Dermis blood vessel endothelial cell (primary cell): Measurements from ENCODE around the gene CACNA1G. TPM values are rescaled to one million over a fixed set of nuclear protein-coding genes. Genes with fewer than 3 reads are reported as not detected.
A peak's percentile ranks its signal among the peaks of the same experiment; 100 is the strongest.

ENCODE experiments used
- DNase-seq: peaks from one replicate; pipeline ENCODE4 v3.0.0; 2010
- total RNA-seq: library from RNA; depleted of rRNA; stranded (reverse); fragments of >200 nt; gene quantifications from 2 replicates; pipeline ENCODE4 v1.2.3, GENCODE V29; 2014

Gene CACNA1G
- total RNA-seq, result not detected in 2 replicates

- peak; percentile 75 for DNase-seq
Observed at GRCh38 chr17:50560185-50560824, at the start of gene CACNA1G. Gene CACNA1G, plus strand, starts transcription at chr17:50560715. Its CDS starts 745 bp downstream, at chr17:50561460.

DNA sequence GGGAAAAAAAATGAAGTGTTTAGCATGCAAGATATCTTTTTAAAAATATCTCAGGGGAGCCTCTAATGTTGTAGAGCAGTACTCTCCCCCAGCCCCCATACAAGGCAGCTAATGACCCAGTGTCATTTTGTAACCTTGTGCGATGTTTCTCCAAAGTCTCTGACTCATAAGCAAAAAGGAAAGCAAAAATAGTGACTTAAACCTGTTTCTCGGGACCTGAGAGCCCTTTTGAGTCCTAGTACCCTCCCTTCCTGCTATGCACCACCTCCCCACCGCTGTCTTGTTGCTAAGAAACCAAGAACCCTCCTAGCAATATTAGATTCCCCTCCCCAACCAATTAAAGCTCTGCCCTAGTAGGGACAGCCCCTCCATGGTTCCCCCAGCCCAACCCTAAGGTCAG is 49.5 kb upstream of the CACNA1G start:
- DNase-seq, result no peak

- no peak for DNase-seq
Observed at GRCh38 chr17:50513495-50513894, 47.0 kb upstream of the CACNA1G start.

DNA sequence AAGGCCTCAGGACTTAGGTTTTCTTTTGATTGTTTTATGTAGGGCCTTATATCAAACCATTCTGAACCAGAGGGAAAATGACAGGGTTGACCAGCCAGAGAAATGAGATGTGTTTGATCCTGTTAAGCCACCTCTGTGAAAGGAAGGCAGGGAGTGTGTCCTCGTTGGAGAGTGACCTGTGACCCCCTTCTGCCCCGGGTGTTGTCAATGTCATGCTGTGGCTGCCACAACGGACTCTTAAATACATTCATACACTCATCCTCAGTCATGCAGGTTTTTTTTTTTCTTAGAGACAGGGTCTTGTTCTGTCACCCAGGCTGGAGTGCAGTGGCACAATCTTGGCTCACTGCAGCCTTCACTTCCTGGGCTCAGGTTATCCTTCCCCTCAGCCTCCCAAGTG is 46.1 kb upstream of the CACNA1G start:
- no peak for DNase-seq

GRCh38 chr17:50514936-50515702 is 45.4 kb upstream of the CACNA1G start:
- DNase-seq, result no peak

- peak; percentile 40 for DNase-seq
Observed at GRCh38 chr17:50517011-50517410, 43.5 kb upstream of the CACNA1G start.

- DNase-seq, result no peak
Observed at GRCh38 chr17:50517504-50518383, 42.8 kb upstream of the CACNA1G start.

DNA sequence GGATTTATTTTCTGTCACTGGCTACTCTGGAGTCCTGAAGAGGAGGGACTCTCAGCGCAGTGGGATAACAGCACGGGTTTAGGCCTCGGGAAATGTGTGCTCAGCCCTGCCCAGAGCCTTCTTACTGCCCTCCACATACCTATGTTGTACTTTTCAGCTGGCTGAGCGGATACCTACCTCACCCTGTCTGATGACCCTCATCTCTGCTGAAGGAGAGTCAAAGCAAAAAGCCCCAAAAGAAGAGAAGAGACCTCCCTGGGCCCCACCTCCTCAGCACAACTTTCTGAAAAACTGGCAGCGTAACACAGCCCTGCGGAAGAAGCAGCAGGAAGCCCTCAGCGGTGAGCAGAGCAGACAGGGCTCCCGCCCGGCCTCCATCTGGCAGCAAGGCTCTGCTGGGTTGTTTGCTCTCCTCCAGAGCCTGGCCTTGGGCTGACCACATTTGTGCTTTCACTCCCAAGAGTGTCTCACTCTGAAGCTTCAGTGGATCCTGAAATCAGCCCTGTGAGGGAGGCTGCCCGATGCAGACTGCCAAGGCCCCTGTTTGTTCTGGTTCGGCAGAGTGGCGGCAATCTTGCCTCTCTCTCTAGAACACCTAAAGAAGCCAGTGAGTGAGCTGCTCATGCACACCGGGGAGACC is 42.0 kb upstream of the CACNA1G start:
- no peak for DNase-seq

- DNase-seq, result peak; percentile 50
Observed at GRCh38 chr17:50519141-50519834, 41.2 kb upstream of the CACNA1G start.

GRCh38 chr17:50520483-50520882 is 40.0 kb upstream of the CACNA1G start:
- DNase-seq, result no peak

DNA sequence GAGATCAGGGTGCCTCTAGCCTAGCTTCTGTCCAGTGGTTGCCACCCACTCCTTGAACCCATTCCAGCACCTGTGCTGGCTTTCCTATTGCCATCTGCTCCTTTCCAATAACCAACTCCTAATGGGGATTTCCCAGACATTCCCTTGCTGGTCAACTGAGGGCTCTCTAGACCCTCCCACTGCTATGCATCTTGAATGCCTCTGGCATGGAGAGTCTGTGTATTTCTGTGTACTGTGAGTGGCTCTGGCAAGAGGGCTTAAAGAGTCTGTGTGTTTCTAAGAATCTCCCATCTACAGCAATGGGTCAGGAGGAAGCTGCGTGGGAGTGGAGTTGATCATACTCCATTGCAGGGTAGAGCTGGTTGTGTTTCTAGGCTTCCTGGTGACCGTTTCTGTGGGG is 39.0 kb upstream of the CACNA1G start:
- DNase-seq, result no peak

DNA sequence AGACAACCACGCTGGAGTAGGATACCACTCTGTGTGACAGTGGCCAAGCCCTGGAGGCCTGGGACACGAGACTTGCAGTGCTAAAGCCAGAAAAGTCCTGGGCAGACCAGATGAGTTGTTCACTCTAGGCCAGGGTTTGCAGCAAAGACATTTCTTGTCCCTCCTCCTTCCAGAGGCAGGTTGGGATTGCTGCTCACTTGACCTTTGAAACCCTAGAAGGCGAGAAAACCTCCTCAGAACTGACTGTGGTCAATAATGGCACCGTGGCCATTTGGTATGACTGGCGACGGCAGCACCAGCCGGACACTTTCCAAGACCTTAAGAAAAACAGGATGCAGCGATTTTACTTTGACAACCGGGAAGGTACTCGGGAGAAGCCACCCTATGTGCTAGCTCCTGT is 37.7 kb upstream of the CACNA1G start:
- no peak for DNase-seq

GRCh38 chr17:50523208-50523607 is 37.3 kb upstream of the CACNA1G start:
- DNase-seq, result no peak

DNA sequence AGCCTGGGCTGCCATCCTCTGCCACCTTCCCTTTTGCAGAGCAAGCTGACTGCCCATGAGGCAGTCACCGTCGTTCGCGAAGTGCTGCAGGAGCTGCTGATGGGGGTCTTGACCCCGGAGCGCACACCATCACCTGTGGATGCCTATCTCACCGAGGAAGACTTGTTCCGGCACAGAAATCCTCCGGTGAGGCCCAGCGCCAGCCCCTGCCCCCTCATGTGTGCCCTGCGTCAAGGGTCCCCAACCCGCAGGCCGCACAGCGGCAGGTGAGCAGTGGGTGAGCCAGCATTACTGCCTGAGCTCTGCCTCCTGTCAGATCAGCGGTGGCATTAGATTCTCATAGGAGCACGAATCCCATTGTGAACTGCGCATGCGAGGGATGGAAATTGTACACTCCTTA is 35.7 kb upstream of the CACNA1G start:
- DNase-seq, result no peak

DNA sequence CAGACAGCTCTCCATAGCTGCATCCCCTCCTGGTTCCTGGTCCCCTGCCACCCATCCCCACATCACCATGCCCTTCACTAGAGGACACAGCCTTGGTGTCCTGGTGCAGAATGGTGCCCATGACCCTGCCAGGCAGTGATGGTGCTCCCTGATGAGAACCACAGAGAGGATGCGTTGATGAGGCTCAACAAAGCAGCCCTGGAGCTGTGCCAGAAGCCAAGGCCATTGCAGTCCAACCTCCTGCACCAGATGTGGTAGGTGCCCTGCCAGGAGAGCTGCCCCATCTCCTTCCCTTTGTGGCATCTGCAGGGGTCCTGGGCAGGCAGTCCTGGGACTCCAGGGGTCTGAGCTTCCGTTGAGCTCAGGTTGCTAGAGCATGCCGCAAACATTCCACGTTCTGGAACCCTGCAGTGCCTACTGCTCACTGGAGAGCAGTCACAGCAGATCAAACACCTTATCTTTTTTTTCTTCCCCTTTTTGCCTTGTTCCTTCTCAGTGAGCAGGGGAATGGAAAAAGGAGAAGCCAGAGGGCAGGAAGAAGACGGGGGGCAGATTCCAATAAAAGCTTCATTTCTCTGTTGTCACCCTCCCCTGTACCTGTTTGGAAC is 33.3 kb upstream of the CACNA1G start:
- no peak for DNase-seq

DNA sequence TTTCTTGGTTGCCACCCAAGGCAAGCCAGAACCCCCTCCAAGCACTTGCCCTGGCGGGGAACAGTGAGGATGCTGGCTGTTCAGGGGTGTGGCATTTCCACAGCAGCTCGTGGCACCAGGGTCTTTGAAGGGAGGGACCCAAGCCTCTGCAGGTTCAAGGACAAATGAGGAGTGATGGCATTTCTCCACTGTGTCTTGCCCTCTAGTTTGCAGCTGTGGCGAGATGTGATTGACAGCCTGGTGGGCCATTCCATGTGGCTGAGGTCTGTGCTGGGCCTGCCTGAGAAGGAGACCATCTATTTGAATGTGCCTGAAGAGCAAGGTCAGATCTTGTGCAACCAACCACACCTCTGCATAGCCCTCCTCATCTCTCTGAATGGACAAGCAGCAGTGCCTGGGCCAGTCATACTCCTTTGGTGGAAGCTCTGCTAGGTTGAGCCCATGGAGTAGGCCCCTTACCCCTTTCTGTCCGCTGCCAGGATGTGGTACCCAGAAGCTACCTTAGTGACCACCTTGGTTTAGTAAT is 32.5 kb upstream of the CACNA1G start:
- no peak for DNase-seq

- DNase-seq, result no peak
Observed at GRCh38 chr17:50529849-50530248, 30.7 kb upstream of the CACNA1G start.

DNA sequence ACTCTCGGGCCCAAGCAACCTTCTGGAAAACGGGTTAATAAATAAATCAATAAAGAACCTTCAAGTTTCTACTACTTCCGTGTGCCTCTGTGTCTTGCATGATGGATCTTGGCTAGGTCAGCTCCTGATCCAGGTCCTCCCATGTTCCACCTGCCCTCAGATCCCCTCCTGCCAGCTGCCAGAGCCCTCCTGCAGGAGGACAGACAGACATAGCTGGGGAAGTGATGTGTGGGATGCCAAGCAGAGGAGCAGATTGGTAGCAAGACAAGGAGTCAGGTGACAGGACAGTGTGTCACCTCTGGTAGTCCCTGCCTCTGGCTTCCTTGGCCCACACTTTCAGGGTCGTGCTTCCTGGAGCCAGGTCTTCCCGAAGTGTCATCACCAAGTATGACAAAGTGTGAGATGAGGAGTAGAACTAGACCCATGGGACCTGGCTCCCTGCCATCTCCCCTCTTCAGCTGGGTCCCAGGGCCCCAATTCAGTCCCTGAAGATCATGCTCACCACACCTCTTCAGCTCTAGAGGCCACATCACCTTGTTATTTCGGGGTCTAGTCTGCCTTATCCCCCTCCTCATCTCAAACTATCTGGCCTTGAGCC is 29.0 kb upstream of the CACNA1G start:
- DNase-seq, result no peak

GRCh38 chr17:50532452-50533024 is 28.0 kb upstream of the CACNA1G start, which contains the start of gene EPN3:
Gene EPN3, plus strand, starts transcription at chr17:50532735. Its CDS starts 3,822 bp downstream, at chr17:50536557.
- no peak for DNase-seq

GRCh38 chr17:50533185-50533584 is 27.3 kb upstream of the CACNA1G start:
- no peak for DNase-seq
